NCI-H2227 (cell line): ENCODE measurements around the gene PIK3CD.
"Not testable (repeated sequence)": the region's sequence is repeated elsewhere in the genome, so short reads cannot be mapped to it uniquely, and the experiment has no call there.

Experiments used
- DNase-seq: peaks from one replicate; lab custom pipeline; 2025; ENCODE audit not compliant: unreplicated experiment; lab: John Stamatoyannopoulos, UW

Gene PIK3CD

GRCh38 chr1:9731561-9731960 lies 80.0 kb downstream of the PIK3CD start:
- no peak for DNase-seq

- no peak for DNase-seq
Measured at GRCh38 chr1:9732123-9732971, 80.8 kb downstream of the PIK3CD start.

GRCh38 chr1:9733160-9733789 lies 81.7 kb downstream of the PIK3CD start:
- no peak for DNase-seq

- no peak for DNase-seq
Measured at GRCh38 chr1:9735800-9736199, 84.3 kb downstream of the PIK3CD start.

GRCh38 chr1:9736241-9736640 lies 84.7 kb downstream of the PIK3CD start:
- DNase-seq = no peak

- DNase-seq = no peak
Measured at GRCh38 chr1:9737057-9737456, 85.5 kb downstream of the PIK3CD start.

GRCh38 chr1:9737671-9738070 lies 86.1 kb downstream of the PIK3CD start:
- DNase-seq = no peak

GRCh38 chr1:9744106-9744799 lies 92.7 kb downstream of the PIK3CD start:
- no peak for DNase-seq

GRCh38 chr1:9746211-9746610 lies 94.7 kb downstream of the PIK3CD start:
- no peak for DNase-seq

- DNase-seq = no peak
Measured at GRCh38 chr1:9746651-9747050, 95.1 kb downstream of the PIK3CD start.

- not testable (repeated sequence) for DNase-seq
Measured at GRCh38 chr1:9748391-9748790, 96.9 kb downstream of the PIK3CD start.

GRCh38 chr1:9749361-9749760 lies 97.8 kb downstream of the PIK3CD start:
- no peak for DNase-seq

GRCh38 chr1:9751971-9752370 lies 100.4 kb downstream of the PIK3CD start:
- DNase-seq = no peak

GRCh38 chr1:9753121-9753531 lies 101.6 kb downstream of the PIK3CD start:
- no peak for DNase-seq

- no peak for DNase-seq
Measured at GRCh38 chr1:9755441-9755995, 104.0 kb downstream of the PIK3CD start.

- no peak for DNase-seq
Measured at GRCh38 chr1:9758559-9759121, 107.1 kb downstream of the PIK3CD start.

GRCh38 chr1:9759939-9760338 lies 108.4 kb downstream of the PIK3CD start:
- DNase-seq = no peak

GRCh38 chr1:9760824-9761223 lies 109.3 kb downstream of the PIK3CD start:
- DNase-seq = no peak

GRCh38 chr1:9761855-9762254 lies 110.3 kb downstream of the PIK3CD start:
- DNase-seq = no peak

- not testable (repeated sequence) for DNase-seq
Measured at GRCh38 chr1:9762446-9762845, 110.9 kb downstream of the PIK3CD start.

GRCh38 chr1:9763914-9764313 lies 112.4 kb downstream of the PIK3CD start:
- no peak for DNase-seq
